Measurements from ENCODE around the gene ACSBG1. TPM values are rescaled to one million over a fixed set of nuclear protein-coding genes. Genes with fewer than 3 reads are reported as not detected.

The ACSBG1 gene
- total and polyA plus RNA-seq, 10 of the 15 experiments (the other 5 are each of a cell fraction or from before 2014, with no cell fraction given): 0.11 to 0.75 (median 0.42) TPM

- no TSS peak for BruUV-seq (replicated peaks)
- TF ChIP-seq BACH1 (IDR thresholded peaks at IDR 0.05; ENCODE audit: borderline replicate concordance): no peak
- H3K36me3 ChIP-seq (ENCODE audit: control insufficient read depth in 2 of 2, insufficient read depth in 2 of 2, low read length in 1 of 2): no peaks in the 10 kb centered on the region
- no peak for FAIRE-seq
- H3K4me1 ChIP-seq (ENCODE audit: control insufficient read depth, insufficient read depth, low read length): no peaks in the 10 kb centered on the region
- no peaks in the 10 kb centered on the region for H3K79me2 ChIP-seq (ENCODE audit: control insufficient read depth, insufficient read depth, low read length)
- H3K4me2 ChIP-seq (ENCODE audit: control insufficient read depth, insufficient read depth): no peak overlapping the region
- intact Hi-C loops (cut with micrococcal nuclease; ENCODE audit: unreplicated experiment) (no loop called here), in situ Hi-C loops (cut with MboI) (no loop called here)
- POLR2A ChIA-PET: no interaction called here
- no peaks in the 10 kb centered on the region for H3K9me3 ChIP-seq (replicated peaks; ENCODE audit: control insufficient read depth, insufficient read depth, low read length)
- H3K27ac ChIP-seq (ENCODE audit: control insufficient read depth, insufficient read depth): no peak overlapping the region
- RAD21 ChIA-PET (ENCODE audit: unreplicated experiment): interaction anchor here (1.0 kb wide), 1 partner anchor 15 kb away, joined by 3 read pairs; no protein-coding TSS in a partner anchor
- H4K20me1 ChIP-seq (ENCODE audit: control insufficient read depth, insufficient read depth): no peaks in the 10 kb centered on the region
- WGBS (ENCODE audit: insufficient coverage, insufficient replicate concordance, low lambda C conversion rate, missing lambda C conversion rate): 10% methylated on average over 8 of the region's 8 CpGs
- CTCF ChIA-PET: no interaction called here
- no peak overlapping the region for H3K4me3 ChIP-seq
- no peak overlapping the region for H2AFZ ChIP-seq (ENCODE audit: control insufficient read depth, low read depth, low read length)
- no peak for ATAC-seq
- H3K9ac ChIP-seq (ENCODE audit: control insufficient read depth, insufficient read depth, low read length): no peak overlapping the region
- H3K27me3 ChIP-seq (replicated peaks in 1 of 2; ENCODE audit: control insufficient read depth in 2 of 2, insufficient read depth in 2 of 2, low read length in 1 of 2): no peaks in the 10 kb centered on the region
- DNase-seq (ENCODE audit: low read depth, low spot score): no peak
- SMC1A ChIA-PET (ENCODE audit: uncharacterized antibody, unreplicated experiment): interaction anchor here (1.4 kb wide), 1 partner anchor 33 kb away, joined by 3 read pairs; no protein-coding TSS in a partner anchor
These were observed 26.6 kb downstream of the ACSBG1 start for GRCh38 chr15:78207641-78208340.

- no peak overlapping the region for H3K4me3 ChIP-seq
- ChIA-PET SMC1A (ENCODE audit: uncharacterized antibody, unreplicated experiment) (interaction anchor here (1.4 kb wide), 1 partner anchor 34 kb away, joined by 3 read pairs; no protein-coding TSS in a partner anchor), POLR2A (no interaction called here), CTCF (no interaction called here), RAD21 (ENCODE audit: unreplicated experiment) (no interaction called here)
- no peak overlapping the region for H3K4me2 ChIP-seq (ENCODE audit: control insufficient read depth, insufficient read depth)
- H3K27me3 ChIP-seq (replicated peaks in 1 of 2; ENCODE audit: control insufficient read depth in 2 of 2, insufficient read depth in 2 of 2, low read length in 1 of 2): no peaks in the 10 kb centered on the region
- in situ Hi-C loops (cut with MboI) (no loop called here), intact Hi-C loops (cut with micrococcal nuclease; ENCODE audit: unreplicated experiment) (no loop called here)
- FAIRE-seq: no peak
- ATAC-seq: no peak
- no peak overlapping the region for H3K9ac ChIP-seq (ENCODE audit: control insufficient read depth, insufficient read depth, low read length)
- no peak overlapping the region for H2AFZ ChIP-seq (ENCODE audit: control insufficient read depth, low read depth, low read length)
- H3K9me3 ChIP-seq (replicated peaks; ENCODE audit: control insufficient read depth, insufficient read depth, low read length): no peaks in the 10 kb centered on the region
- H3K4me1 ChIP-seq (ENCODE audit: control insufficient read depth, insufficient read depth, low read length): no peaks in the 10 kb centered on the region
- no peaks in the 10 kb centered on the region for H3K79me2 ChIP-seq (ENCODE audit: control insufficient read depth, insufficient read depth, low read length)
- 73% methylated on average over 5 of the region's 5 CpGs for WGBS (ENCODE audit: insufficient coverage, insufficient replicate concordance, low lambda C conversion rate, missing lambda C conversion rate)
- BruUV-seq (replicated peaks): no TSS peak
- DNase-seq (ENCODE audit: low read depth, low spot score): no peak
- no peak overlapping the region for H3K27ac ChIP-seq (ENCODE audit: control insufficient read depth, insufficient read depth)
- H3K36me3 ChIP-seq (ENCODE audit: control insufficient read depth in 2 of 2, insufficient read depth in 2 of 2, low read length in 1 of 2): no peaks in the 10 kb centered on the region
- no peaks in the 10 kb centered on the region for H4K20me1 ChIP-seq (ENCODE audit: control insufficient read depth, insufficient read depth)
- TF ChIP-seq IRF5 (IDR thresholded peaks at IDR 0.05; ENCODE audit: borderline replicate concordance) (no peak), NRF1 (conservative IDR thresholded peaks at IDR 0.05; ENCODE audit: low read depth, low read length) (no peak), ESRRA (IDR thresholded peaks at IDR 0.05; ENCODE audit: low read length) (no peak), USF2 (IDR thresholded peaks at IDR 0.05; ENCODE audit: borderline replicate concordance, low read depth, low read length) (no peak), STAT1 (conservative IDR thresholded peaks at IDR 0.05) (no peak), E4F1 (IDR thresholded peaks at IDR 0.05; ENCODE audit: borderline replicate concordance, partially characterized antibody) (no peak), GATAD2B (conservative IDR thresholded peaks at IDR 0.05; ENCODE audit: low read depth) (no peak), FOXM1 (IDR thresholded peaks at IDR 0.05; ENCODE audit: low read depth, low read length) (no peak), CBX5 (IDR thresholded peaks at IDR 0.05; ENCODE audit: low read depth) (no peak), SMAD5 (IDR thresholded peaks at IDR 0.05; ENCODE audit: low read depth) (no peak), SUZ12 (IDR thresholded peaks at IDR 0.05; ENCODE audit: unreplicated experiment) (no peak), CBX3 (IDR thresholded peaks at IDR 0.05; ENCODE audit: borderline replicate concordance, low read depth) (no peak), TARDBP (IDR thresholded peaks at IDR 0.05; ENCODE audit: borderline replicate concordance) (no peak)
These were observed 27.3 kb downstream of the ACSBG1 start for GRCh38 chr15:78207110-78207458.

Data from GM12878 (cell line).